WTC11 (cell line): ENCODE data around the gene NPEPL1.

Source experiments
- CREB1 ChIP-seq: sonication (generic); formaldehyde crosslinking; IDR thresholded peaks from 2 replicates; pipeline ENCODE4 v1.8.0; 2023; ENCODE audit warnings: mild to moderate bottlenecking, missing genetic modification reagents
- CREM ChIP-seq: sonication (generic); formaldehyde crosslinking; IDR thresholded peaks from 2 replicates; pipeline ENCODE4 v1.8.1; 2022; ENCODE audit warnings: mild to moderate bottlenecking, missing genetic modification reagents, moderate library complexity
- ELF4 ChIP-seq: sonication (generic); formaldehyde crosslinking; IDR thresholded peaks from 2 replicates; pipeline ENCODE4 v1.8.1; 2022; ENCODE audit warnings: low read depth, mild to moderate bottlenecking, moderate library complexity, missing genetic modification reagents
- EMX1 ChIP-seq: fragments of 250-450 bp; sonication (Bioruptor Pico); IDR thresholded peaks from 2 replicates; pipeline ENCODE4 v1.8.0; 2021; ENCODE audit warnings: mild to moderate bottlenecking
- NR2C2 ChIP-seq: sonication (generic); formaldehyde crosslinking; IDR thresholded peaks from 2 replicates; pipeline ENCODE4 v1.8.0; 2022; ENCODE audit warnings: mild to moderate bottlenecking, missing genetic modification reagents
- PRRX2 ChIP-seq: fragments of 250-450 bp; sonication (Bioruptor Pico); IDR thresholded peaks from 2 replicates; pipeline ENCODE4 v1.8.0; 2021; ENCODE audit warnings: mild to moderate bottlenecking
- TCF7 ChIP-seq: sonication (generic); formaldehyde crosslinking; IDR thresholded peaks from 2 replicates; pipeline ENCODE4 v1.8.0; 2022; ENCODE audit warnings: mild to moderate bottlenecking, low read depth, missing genetic modification reagents, moderate library complexity
- TEAD4 ChIP-seq: sonication (generic); formaldehyde crosslinking; IDR thresholded peaks from 2 replicates; pipeline ENCODE4 v1.8.0; 2022; ENCODE audit warnings: mild to moderate bottlenecking, missing genetic modification reagents
- ZNF396 ChIP-seq: fragments of 250-450 bp; sonication (Bioruptor Pico); IDR thresholded peaks from 2 replicates; pipeline ENCODE4 v1.8.0; 2021; ENCODE audit warnings: mild to moderate bottlenecking, moderate library complexity, borderline replicate concordance
- TF ChIP-seq, protein P1 (sequence below): fragments of 200-600 bp; IDR thresholded peaks from 2 replicates; pipeline ENCODE4 v1.8.0; 2022; ENCODE audit warnings: antibody characterized with exemption
- TF ChIP-seq, protein P2 (sequence below): sonication (generic); formaldehyde crosslinking; IDR thresholded peaks from 2 replicates; pipeline ENCODE4 v1.8.1; 2023; ENCODE audit warnings: mild to moderate bottlenecking, moderate library complexity, missing genetic modification reagents
- TF ChIP-seq, protein P3 (sequence below): sonication (generic); formaldehyde crosslinking; IDR thresholded peaks from 2 replicates; pipeline ENCODE4 v1.8.1; 2023; ENCODE audit warnings: mild to moderate bottlenecking, missing genetic modification reagents, borderline replicate concordance
- TF ChIP-seq, protein P4 (sequence below): sonication (generic); formaldehyde crosslinking; IDR thresholded peaks from 2 replicates; pipeline ENCODE4 v1.8.0; 2022; ENCODE audit warnings: mild to moderate bottlenecking, missing genetic modification reagents
- TF ChIP-seq, protein P5 (sequence below): sonication (generic); formaldehyde crosslinking; IDR thresholded peaks from 2 replicates; pipeline ENCODE4 v1.8.0; 2022; ENCODE audit warnings: mild to moderate bottlenecking, missing genetic modification reagents

DNA sequence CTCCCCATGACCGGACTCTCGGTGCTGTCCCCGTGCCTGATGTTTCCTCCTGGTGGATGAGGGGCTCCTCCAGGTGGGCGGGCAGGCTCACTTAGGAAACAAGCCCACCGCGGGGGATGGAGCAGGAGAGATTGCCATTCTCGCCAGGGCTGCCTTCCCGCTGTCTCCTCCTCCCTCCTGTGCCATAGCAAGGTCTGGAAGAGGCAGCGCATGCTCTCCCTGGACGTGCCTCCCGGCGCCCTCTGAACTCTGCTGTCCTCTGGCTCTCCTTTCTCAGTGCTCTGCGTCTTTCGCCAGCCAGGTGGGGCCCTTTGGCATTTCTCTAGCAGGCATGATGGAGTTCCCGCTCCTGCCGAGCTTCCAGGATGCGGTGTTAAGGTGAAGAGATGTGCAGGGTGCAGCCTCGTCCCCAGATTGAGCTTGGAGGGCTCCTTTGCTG is 17.4 kb upstream of the NPEPL1 start:
- TF ChIP-seq, protein P1, sequence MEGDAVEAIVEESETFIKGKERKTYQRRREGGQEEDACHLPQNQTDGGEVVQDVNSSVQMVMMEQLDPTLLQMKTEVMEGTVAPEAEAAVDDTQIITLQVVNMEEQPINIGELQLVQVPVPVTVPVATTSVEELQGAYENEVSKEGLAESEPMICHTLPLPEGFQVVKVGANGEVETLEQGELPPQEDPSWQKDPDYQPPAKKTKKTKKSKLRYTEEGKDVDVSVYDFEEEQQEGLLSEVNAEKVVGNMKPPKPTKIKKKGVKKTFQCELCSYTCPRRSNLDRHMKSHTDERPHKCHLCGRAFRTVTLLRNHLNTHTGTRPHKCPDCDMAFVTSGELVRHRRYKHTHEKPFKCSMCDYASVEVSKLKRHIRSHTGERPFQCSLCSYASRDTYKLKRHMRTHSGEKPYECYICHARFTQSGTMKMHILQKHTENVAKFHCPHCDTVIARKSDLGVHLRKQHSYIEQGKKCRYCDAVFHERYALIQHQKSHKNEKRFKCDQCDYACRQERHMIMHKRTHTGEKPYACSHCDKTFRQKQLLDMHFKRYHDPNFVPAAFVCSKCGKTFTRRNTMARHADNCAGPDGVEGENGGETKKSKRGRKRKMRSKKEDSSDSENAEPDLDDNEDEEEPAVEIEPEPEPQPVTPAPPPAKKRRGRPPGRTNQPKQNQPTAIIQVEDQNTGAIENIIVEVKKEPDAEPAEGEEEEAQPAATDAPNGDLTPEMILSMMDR = no peak
- TF ChIP-seq CREB1 (CRISPR knock-in tag) (no peak), TEAD4 (CRISPR knock-in tag) (no peak), ELF4 (CRISPR knock-in tag) (no peak), TCF7 (CRISPR knock-in tag) (no peak), PRRX2 (CRISPR knock-in tag) (no peak), NR2C2 (CRISPR knock-in tag) (no peak), ZNF396 (CRISPR knock-in tag) (no peak), CREM (CRISPR knock-in tag) (no peak), EMX1 (CRISPR knock-in tag) (no peak)
- TF ChIP-seq, protein P2, sequence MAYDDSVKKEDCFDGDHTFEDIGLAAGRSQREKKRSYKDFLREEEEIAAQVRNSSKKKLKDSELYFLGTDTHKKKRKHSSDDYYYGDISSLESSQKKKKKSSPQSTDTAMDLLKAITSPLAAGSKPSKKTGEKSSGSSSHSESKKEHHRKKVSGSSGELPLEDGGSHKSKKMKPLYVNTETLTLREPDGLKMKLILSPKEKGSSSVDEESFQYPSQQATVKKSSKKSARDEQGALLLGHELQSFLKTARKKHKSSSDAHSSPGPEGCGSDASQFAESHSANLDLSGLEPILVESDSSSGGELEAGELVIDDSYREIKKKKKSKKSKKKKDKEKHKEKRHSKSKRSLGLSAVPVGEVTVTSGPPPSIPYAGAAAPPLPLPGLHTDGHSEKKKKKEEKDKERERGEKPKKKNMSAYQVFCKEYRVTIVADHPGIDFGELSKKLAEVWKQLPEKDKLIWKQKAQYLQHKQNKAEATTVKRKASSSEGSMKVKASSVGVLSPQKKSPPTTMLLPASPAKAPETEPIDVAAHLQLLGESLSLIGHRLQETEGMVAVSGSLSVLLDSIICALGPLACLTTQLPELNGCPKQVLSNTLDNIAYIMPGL (CRISPR knock-in tag) = no peak
- TF ChIP-seq, protein P3, sequence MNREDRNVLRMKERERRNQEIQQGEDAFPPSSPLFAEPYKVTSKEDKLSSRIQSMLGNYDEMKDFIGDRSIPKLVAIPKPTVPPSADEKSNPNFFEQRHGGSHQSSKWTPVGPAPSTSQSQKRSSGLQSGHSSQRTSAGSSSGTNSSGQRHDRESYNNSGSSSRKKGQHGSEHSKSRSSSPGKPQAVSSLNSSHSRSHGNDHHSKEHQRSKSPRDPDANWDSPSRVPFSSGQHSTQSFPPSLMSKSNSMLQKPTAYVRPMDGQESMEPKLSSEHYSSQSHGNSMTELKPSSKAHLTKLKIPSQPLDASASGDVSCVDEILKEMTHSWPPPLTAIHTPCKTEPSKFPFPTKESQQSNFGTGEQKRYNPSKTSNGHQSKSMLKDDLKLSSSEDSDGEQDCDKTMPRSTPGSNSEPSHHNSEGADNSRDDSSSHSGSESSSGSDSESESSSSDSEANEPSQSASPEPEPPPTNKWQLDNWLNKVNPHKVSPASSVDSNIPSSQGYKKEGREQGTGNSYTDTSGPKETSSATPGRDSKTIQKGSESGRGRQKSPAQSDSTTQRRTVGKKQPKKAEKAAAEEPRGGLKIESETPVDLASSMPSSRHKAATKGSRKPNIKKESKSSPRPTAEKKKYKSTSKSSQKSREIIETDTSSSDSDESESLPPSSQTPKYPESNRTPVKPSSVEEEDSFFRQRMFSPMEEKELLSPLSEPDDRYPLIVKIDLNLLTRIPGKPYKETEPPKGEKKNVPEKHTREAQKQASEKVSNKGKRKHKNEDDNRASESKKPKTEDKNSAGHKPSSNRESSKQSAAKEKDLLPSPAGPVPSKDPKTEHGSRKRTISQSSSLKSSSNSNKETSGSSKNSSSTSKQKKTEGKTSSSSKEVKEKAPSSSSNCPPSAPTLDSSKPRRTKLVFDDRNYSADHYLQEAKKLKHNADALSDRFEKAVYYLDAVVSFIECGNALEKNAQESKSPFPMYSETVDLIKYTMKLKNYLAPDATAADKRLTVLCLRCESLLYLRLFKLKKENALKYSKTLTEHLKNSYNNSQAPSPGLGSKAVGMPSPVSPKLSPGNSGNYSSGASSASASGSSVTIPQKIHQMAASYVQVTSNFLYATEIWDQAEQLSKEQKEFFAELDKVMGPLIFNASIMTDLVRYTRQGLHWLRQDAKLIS (CRISPR knock-in tag) = no peak
- TF ChIP-seq, protein P4, sequence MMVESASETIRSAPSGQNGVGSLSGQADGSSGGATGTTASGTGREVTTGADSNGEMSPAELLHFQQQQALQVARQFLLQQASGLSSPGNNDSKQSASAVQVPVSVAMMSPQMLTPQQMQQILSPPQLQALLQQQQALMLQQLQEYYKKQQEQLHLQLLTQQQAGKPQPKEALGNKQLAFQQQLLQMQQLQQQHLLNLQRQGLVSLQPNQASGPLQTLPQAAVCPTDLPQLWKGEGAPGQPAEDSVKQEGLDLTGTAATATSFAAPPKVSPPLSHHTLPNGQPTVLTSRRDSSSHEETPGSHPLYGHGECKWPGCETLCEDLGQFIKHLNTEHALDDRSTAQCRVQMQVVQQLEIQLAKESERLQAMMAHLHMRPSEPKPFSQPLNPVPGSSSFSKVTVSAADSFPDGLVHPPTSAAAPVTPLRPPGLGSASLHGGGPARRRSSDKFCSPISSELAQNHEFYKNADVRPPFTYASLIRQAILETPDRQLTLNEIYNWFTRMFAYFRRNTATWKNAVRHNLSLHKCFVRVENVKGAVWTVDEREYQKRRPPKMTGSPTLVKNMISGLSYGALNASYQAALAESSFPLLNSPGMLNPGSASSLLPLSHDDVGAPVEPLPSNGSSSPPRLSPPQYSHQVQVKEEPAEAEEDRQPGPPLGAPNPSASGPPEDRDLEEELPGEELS = no peak
- TF ChIP-seq, protein P5, sequence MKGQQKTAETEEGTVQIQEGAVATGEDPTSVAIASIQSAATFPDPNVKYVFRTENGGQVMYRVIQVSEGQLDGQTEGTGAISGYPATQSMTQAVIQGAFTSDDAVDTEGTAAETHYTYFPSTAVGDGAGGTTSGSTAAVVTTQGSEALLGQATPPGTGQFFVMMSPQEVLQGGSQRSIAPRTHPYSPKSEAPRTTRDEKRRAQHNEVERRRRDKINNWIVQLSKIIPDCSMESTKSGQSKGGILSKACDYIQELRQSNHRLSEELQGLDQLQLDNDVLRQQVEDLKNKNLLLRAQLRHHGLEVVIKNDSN = no peak
